ENCODE results near the gene LHFPL5. TPM values are rescaled to one million over a fixed set of nuclear protein-coding genes. Genes with fewer than 3 reads are reported as not detected.

Gene LHFPL5
- total RNA-seq (2021) = not detected in 3 replicates
- percentile 6 among the genes with signal in this experiment for Bru-seq, nascent RNA
- long read RNA-seq, experiment 1 = 0 reads
- long read RNA-seq, experiment 2 = 0 reads
- long read RNA-seq, experiment 3 = 0 reads

DNA sequence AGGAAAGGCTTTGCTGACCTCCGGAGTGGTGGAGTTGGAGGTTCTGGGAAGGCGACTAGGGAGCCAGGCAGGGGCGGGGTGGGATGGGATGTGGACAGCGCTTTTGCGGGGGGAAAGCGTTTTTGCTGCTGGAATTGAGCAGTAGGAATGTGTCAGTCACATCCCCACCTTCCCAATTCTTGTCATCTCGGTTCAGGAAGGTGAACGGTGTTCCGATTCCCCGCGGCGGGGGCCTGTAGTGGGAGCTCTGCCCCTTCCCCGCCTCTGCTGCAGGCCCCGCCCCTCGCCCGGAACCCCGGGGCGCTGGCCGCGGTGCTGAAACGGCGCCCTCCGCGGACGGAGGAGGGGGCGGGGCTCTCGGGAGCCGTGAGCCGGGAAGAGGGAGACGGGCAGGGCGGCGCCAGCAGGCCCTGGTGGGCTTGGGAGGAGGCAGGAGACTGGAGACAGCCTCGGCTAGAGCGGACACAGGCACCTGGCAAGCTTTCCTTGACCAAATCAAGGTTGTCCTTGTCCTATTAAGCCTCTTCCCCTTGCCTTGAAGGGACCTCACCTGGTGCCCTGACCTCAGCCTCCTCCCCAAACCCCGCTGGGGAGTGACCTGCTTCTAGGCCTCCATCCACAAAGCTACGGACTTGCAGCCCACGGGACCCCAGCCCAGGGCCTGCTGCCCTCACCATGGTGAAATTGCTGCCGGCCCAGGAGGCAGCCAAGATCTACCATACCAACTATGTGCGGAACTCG is at the start of gene LHFPL5:
Gene LHFPL5 (plus strand): TSS at position 357 of the 741 bp plus-strand sequence. CDS start 319 bp downstream, at position 676.
- no peaks in the 10 kb centered on the region for H3K36me3 Mint-ChIP-seq
- peak; percentile 84 for DNase-seq (ENCODE audit: low spot score)
- H3K27me3 Mint-ChIP-seq (ENCODE audit: low read depth) = peaks cover 4% of the 10 kb centered on the region
- H3K4me1 Mint-ChIP-seq = peaks cover 20% of the 10 kb centered on the region
- ChIA-PET POLR2A (no interaction called here), CTCF (interaction anchor here (1.0 to 1.3 kb wide), 4 partner anchors 11 to 65 kb away, joined by 3 to 8 read pairs (median 3); no protein-coding TSS in a partner anchor)
- ATAC-seq = peak; percentile 95
- H3K27ac Mint-ChIP-seq = no peak within 1 kb of the TSS
- peak within 1 kb of the TSS; percentile 71 for H3K4me3 Mint-ChIP-seq
- no peaks in the 10 kb centered on the region for H3K9me3 Mint-ChIP-seq
- TF ChIP-seq, protein P1, sequence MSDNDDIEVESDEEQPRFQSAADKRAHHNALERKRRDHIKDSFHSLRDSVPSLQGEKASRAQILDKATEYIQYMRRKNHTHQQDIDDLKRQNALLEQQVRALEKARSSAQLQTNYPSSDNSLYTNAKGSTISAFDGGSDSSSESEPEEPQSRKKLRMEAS (CRISPR knock-in tag; IDR thresholded peaks at IDR 0.05) = peak; percentile 68; the same call in 1 of the 2 replicates
- TF ChIP-seq, protein P2, sequence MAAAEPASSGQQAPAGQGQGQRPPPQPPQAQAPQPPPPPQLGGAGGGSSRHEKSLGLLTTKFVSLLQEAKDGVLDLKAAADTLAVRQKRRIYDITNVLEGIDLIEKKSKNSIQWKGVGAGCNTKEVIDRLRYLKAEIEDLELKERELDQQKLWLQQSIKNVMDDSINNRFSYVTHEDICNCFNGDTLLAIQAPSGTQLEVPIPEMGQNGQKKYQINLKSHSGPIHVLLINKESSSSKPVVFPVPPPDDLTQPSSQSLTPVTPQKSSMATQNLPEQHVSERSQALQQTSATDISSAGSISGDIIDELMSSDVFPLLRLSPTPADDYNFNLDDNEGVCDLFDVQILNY (CRISPR knock-in tag; IDR thresholded peaks at IDR 0.05) = peak; percentile 91
- TF ChIP-seq, protein P3, sequence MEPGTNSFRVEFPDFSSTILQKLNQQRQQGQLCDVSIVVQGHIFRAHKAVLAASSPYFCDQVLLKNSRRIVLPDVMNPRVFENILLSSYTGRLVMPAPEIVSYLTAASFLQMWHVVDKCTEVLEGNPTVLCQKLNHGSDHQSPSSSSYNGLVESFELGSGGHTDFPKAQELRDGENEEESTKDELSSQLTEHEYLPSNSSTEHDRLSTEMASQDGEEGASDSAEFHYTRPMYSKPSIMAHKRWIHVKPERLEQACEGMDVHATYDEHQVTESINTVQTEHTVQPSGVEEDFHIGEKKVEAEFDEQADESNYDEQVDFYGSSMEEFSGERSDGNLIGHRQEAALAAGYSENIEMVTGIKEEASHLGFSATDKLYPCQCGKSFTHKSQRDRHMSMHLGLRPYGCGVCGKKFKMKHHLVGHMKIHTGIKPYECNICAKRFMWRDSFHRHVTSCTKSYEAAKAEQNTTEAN (CRISPR knock-in tag; IDR thresholded peaks at IDR 0.05) = peak; percentile 89; the same call in 1 of the 2 replicates
- TF ChIP-seq TP53 (CRISPR knock-in tag; IDR thresholded peaks at IDR 0.05) (no peak), OVOL2 (CRISPR knock-in tag; IDR thresholded peaks at IDR 0.05; ENCODE audit: borderline replicate concordance) (no peak), NR2C2 (CRISPR knock-in tag; IDR thresholded peaks at IDR 0.05) (peak; percentile 65; the same call in 1 of the 2 replicates), FOXJ3 (CRISPR knock-in tag; IDR thresholded peaks at IDR 0.05; ENCODE audit: borderline replicate concordance) (no peak), ZNF423 (CRISPR knock-in tag; IDR thresholded peaks at IDR 0.05) (no peak), NR1H2 (CRISPR knock-in tag; IDR thresholded peaks at IDR 0.05) (no peak), ZNF232 (CRISPR knock-in tag; IDR thresholded peaks at IDR 0.05) (peak; percentile 93; the same call in 1 of the 2 replicates), ZNF396 (CRISPR knock-in tag; IDR thresholded peaks at IDR 0.05; ENCODE audit: borderline replicate concordance) (no peak), ZNF671 (CRISPR knock-in tag; IDR thresholded peaks at IDR 0.05) (no peak), TCF7 (CRISPR knock-in tag; IDR thresholded peaks at IDR 0.05; ENCODE audit: low read depth) (peak; percentile 85; the same call in 1 of the 2 replicates), ZNF263 (CRISPR knock-in tag; IDR thresholded peaks at IDR 0.05; ENCODE audit: low read depth) (no peak)
- TF ChIP-seq, protein P4, sequence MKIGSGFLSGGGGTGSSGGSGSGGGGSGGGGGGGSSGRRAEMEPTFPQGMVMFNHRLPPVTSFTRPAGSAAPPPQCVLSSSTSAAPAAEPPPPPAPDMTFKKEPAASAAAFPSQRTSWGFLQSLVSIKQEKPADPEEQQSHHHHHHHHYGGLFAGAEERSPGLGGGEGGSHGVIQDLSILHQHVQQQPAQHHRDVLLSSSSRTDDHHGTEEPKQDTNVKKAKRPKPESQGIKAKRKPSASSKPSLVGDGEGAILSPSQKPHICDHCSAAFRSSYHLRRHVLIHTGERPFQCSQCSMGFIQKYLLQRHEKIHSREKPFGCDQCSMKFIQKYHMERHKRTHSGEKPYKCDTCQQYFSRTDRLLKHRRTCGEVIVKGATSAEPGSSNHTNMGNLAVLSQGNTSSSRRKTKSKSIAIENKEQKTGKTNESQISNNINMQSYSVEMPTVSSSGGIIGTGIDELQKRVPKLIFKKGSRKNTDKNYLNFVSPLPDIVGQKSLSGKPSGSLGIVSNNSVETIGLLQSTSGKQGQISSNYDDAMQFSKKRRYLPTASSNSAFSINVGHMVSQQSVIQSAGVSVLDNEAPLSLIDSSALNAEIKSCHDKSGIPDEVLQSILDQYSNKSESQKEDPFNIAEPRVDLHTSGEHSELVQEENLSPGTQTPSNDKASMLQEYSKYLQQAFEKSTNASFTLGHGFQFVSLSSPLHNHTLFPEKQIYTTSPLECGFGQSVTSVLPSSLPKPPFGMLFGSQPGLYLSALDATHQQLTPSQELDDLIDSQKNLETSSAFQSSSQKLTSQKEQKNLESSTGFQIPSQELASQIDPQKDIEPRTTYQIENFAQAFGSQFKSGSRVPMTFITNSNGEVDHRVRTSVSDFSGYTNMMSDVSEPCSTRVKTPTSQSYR (CRISPR knock-in tag; IDR thresholded peaks at IDR 0.05) = peak; percentile 95
- TF ChIP-seq, protein P5, sequence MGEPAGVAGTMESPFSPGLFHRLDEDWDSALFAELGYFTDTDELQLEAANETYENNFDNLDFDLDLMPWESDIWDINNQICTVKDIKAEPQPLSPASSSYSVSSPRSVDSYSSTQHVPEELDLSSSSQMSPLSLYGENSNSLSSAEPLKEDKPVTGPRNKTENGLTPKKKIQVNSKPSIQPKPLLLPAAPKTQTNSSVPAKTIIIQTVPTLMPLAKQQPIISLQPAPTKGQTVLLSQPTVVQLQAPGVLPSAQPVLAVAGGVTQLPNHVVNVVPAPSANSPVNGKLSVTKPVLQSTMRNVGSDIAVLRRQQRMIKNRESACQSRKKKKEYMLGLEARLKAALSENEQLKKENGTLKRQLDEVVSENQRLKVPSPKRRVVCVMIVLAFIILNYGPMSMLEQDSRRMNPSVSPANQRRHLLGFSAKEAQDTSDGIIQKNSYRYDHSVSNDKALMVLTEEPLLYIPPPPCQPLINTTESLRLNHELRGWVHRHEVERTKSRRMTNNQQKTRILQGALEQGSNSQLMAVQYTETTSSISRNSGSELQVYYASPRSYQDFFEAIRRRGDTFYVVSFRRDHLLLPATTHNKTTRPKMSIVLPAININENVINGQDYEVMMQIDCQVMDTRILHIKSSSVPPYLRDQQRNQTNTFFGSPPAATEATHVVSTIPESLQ (CRISPR knock-in tag; IDR thresholded peaks at IDR 0.05) = no peak
- TF ChIP-seq, protein P6, sequence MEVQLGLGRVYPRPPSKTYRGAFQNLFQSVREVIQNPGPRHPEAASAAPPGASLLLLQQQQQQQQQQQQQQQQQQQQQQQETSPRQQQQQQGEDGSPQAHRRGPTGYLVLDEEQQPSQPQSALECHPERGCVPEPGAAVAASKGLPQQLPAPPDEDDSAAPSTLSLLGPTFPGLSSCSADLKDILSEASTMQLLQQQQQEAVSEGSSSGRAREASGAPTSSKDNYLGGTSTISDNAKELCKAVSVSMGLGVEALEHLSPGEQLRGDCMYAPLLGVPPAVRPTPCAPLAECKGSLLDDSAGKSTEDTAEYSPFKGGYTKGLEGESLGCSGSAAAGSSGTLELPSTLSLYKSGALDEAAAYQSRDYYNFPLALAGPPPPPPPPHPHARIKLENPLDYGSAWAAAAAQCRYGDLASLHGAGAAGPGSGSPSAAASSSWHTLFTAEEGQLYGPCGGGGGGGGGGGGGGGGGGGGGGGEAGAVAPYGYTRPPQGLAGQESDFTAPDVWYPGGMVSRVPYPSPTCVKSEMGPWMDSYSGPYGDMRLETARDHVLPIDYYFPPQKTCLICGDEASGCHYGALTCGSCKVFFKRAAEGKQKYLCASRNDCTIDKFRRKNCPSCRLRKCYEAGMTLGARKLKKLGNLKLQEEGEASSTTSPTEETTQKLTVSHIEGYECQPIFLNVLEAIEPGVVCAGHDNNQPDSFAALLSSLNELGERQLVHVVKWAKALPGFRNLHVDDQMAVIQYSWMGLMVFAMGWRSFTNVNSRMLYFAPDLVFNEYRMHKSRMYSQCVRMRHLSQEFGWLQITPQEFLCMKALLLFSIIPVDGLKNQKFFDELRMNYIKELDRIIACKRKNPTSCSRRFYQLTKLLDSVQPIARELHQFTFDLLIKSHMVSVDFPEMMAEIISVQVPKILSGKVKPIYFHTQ (CRISPR knock-in tag; IDR thresholded peaks at IDR 0.05) = no peak
- TF ChIP-seq, protein P7, sequence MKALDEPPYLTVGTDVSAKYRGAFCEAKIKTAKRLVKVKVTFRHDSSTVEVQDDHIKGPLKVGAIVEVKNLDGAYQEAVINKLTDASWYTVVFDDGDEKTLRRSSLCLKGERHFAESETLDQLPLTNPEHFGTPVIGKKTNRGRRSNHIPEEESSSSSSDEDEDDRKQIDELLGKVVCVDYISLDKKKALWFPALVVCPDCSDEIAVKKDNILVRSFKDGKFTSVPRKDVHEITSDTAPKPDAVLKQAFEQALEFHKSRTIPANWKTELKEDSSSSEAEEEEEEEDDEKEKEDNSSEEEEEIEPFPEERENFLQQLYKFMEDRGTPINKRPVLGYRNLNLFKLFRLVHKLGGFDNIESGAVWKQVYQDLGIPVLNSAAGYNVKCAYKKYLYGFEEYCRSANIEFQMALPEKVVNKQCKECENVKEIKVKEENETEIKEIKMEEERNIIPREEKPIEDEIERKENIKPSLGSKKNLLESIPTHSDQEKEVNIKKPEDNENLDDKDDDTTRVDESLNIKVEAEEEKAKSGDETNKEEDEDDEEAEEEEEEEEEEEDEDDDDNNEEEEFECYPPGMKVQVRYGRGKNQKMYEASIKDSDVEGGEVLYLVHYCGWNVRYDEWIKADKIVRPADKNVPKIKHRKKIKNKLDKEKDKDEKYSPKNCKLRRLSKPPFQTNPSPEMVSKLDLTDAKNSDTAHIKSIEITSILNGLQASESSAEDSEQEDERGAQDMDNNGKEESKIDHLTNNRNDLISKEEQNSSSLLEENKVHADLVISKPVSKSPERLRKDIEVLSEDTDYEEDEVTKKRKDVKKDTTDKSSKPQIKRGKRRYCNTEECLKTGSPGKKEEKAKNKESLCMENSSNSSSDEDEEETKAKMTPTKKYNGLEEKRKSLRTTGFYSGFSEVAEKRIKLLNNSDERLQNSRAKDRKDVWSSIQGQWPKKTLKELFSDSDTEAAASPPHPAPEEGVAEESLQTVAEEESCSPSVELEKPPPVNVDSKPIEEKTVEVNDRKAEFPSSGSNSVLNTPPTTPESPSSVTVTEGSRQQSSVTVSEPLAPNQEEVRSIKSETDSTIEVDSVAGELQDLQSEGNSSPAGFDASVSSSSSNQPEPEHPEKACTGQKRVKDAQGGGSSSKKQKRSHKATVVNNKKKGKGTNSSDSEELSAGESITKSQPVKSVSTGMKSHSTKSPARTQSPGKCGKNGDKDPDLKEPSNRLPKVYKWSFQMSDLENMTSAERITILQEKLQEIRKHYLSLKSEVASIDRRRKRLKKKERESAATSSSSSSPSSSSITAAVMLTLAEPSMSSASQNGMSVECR (CRISPR knock-in tag; IDR thresholded peaks at IDR 0.05; ENCODE audit: borderline replicate concordance) = peak; percentile 97
- TF ChIP-seq, protein P8, sequence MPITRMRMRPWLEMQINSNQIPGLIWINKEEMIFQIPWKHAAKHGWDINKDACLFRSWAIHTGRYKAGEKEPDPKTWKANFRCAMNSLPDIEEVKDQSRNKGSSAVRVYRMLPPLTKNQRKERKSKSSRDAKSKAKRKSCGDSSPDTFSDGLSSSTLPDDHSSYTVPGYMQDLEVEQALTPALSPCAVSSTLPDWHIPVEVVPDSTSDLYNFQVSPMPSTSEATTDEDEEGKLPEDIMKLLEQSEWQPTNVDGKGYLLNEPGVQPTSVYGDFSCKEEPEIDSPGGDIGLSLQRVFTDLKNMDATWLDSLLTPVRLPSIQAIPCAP (CRISPR knock-in tag; IDR thresholded peaks at IDR 0.05) = peak; percentile 81
